Adrenal gland (tissue), 5 donors: ENCODE measurements around the gene ACOT7.

Experiments
- POLR2A ChIP-seq, 2 donors: fragments of 450-650 bp; IDR thresholded peaks; one replicate each; pipeline ENCODE4 v1.6.1; 2017; ENCODE audit warnings: antibody characterized with exemption in 2 of 2, mild to moderate bottlenecking in 2 of 2, moderate library complexity in 1 of 2
- TF ChIP-seq, protein P1 (sequence below), 6 experiments: fragments of 450-650 bp in 4 of 6; fragments of 200-600 bp in 2 of 6; sonication (generic) in 1 of 6; IDR thresholded peaks; 1 replicate in 5 of 6; 2 replicates in 1 of 6; pipeline versions ENCODE4 v1.5.1 to v1.8.0; 2016 to 2021; ENCODE audit warnings: antibody characterized with exemption in 6 of 6, mild to moderate bottlenecking in 2 of 6, moderate library complexity in 1 of 6
- donor health status: DM: no; HTN: no; CAD: no.

DNA sequence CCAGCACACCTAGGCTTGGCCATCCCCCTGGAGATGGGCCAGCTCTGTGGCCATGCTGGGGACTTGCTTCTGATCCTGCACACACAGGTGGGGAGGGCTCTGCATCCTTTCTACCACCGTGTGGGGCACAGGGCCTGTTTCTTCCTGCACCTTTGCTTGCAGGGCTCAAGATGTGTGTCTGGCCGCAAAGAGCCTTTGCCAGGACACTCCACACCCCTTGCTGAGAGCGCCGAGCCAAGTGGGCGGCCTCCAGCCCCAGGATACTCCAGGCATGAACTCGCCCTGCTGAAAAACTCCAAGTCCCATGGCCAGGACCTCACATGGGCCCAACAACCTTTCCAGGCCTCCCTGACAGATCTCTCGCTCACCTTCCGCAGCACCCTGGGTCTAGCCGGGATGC, 121.1 kb downstream of the ACOT7 start:
- TF ChIP-seq, protein P1, sequence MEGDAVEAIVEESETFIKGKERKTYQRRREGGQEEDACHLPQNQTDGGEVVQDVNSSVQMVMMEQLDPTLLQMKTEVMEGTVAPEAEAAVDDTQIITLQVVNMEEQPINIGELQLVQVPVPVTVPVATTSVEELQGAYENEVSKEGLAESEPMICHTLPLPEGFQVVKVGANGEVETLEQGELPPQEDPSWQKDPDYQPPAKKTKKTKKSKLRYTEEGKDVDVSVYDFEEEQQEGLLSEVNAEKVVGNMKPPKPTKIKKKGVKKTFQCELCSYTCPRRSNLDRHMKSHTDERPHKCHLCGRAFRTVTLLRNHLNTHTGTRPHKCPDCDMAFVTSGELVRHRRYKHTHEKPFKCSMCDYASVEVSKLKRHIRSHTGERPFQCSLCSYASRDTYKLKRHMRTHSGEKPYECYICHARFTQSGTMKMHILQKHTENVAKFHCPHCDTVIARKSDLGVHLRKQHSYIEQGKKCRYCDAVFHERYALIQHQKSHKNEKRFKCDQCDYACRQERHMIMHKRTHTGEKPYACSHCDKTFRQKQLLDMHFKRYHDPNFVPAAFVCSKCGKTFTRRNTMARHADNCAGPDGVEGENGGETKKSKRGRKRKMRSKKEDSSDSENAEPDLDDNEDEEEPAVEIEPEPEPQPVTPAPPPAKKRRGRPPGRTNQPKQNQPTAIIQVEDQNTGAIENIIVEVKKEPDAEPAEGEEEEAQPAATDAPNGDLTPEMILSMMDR (IDR thresholded peaks at IDR 0.05), result no peak
- TF ChIP-seq POLR2A (IDR thresholded peaks at IDR 0.05), result no peak
